T-helper 1 cell (primary cell): ENCODE measurements around the gene ALKBH5.

Source experiments
- DNase-seq, 5 donors: peaks; one replicate each; pipeline ENCODE4 v3.0.0-alpha.2; 2012 to 2020

Gene ALKBH5

DNA sequence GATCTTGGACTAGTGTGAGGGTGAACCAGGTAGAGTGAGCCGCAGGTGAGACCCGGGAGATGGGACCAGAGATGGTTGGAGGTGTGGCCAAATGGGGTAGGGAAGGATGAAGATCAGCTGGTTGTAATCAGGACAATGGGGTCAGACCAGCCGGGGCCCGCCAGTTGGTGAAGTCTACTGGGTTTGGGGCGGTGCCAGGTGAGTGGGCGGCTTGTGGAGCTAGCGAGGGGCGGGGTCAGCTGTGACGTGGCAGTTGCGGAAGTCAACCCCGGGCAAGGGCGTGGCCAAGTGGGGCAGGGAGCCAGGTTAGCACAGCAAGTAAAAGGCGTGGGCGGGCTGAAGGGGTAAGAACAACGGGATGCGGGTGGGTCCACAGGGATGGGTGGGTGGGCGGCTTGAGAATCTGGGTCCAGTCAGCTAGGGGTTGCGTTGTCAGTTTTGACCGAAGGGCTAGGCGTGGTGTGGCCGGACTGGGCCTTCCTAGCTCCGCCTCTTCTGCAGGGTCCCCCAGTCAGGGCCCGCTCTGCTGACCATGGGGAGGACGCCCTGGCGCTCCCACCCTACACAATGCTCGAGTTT lies 25.5 kb upstream of the ALKBH5 start:
- DNase-seq: peak; percentile 88 to 94 (median 89)

DNA sequence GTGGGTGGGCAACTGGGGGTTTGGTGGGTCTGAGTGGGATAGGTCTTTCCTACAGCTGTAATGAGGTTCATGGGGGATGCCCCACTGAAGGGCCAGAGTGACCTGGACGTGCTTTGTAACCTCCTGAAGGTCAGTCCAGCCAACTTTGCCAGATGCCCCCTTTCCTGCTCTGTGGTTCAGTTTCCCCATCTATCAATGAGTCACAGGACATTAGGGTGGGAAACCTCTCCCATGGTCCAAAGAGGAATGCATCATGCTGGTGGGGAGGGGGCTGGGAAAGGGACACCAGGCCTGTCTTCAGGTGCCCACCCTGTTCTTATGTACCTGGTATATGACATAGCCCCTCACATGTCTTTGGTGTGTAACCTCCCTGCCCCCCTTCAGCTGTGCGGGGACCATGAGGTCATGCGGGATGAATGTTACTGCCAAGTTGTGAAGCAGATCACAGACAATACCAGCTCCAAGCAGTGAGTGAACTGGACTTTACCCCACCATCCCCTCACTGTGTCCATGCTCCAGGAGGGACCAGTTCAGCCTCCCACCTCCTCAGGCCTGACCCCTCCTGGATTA lies 24.0 kb upstream of the ALKBH5 start:
- DNase-seq: no peak

DNA sequence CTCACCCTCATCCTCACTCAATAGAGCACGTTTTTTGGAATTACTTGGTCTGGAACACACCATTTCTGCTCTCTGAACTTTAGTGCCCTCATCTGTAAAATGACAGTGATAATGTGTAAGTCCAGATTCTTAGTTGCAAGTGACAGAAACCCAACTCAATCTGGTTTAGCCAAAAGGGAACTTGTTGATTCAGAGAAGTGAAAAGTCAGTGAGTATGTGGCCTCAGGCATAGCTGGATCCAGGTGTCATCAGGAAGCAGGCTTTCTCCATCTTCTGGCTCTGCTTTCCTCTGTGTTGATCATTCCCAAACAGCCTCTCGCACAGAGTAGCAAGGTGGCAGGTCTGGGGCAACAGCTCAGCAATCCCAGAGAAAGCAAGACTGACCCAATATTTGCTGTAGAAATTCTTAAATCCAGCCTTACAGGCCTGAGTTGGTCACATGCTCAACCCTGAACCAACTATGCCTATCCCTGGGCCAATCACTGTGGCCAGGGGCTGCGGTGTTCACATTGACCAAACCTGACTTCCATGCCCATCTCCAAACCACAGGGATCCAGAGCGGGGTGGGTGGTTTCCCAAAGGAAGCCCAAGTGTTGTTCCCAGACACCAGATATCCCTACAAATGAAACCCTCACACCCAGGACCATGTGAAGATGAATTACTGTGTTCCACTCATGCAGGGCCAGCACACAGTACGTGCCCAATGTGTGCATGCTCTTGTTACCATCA lies 23.3 kb upstream of the ALKBH5 start:
- no peak for DNase-seq

DNA sequence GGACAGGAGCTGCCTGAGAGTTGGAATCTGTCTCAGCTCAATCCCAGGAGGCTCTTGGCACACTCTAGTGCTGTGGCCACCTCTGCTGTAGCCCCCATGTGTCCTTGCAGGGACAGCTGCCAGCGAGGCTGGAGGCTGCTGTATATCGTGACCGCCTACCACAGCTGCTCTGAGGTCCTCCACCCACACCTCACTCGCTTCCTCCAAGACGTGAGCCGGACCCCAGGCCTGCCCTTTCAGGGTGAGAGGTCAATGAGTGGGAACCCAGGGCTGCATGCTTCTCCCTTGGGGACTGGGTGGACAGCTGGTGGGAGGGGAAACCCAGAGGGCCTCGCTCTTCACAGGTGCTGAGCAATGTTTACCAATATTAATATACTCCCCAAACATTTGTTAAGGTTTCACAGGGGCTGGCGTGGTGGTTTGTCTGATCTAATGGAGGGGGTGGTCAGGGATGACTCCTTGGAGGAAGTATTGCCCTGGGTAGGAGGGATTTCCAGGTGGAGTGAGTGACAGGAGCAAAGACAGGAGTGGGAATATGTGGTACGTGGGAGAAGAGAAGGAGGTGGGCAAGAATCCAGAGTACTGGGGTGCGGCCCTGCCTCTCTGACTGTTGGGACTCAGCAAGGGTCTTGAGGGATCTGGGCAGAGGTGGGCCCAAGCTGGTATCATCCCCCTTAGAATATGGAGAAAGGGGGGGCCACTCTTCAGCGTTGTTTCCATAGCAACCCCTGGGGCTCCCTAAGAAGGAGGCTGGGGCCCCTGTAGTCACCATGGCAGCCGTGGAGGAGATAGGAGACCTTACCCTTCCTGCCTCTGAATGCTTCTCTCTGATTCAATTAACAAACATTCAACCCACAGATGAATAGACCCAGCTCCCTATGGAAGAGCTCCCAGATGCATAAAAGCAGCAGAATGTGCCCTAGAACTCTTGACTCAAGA lies 22.2 kb upstream of the ALKBH5 start:
- no peak for DNase-seq

DNA sequence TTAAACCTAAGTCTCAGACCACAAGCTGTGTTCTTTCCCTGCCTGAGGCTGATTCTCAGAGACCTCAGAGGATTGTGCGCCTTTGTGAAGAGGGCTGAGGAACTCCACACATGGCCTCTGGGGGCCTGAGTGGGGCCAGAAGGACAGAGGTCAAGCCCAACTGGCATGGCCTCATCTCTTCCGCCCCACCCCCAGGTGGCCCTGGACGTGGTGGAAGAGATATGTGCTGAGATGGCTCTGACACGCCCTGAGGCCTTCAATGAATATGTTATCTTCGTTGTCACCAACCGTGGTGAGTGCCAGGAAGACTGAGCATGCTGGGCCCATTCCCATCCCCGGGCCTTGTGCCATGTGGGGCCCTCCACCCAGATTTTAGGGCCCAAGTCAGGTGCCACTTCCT lies 20.1 kb upstream of the ALKBH5 start:
- DNase-seq: no peak

DNA sequence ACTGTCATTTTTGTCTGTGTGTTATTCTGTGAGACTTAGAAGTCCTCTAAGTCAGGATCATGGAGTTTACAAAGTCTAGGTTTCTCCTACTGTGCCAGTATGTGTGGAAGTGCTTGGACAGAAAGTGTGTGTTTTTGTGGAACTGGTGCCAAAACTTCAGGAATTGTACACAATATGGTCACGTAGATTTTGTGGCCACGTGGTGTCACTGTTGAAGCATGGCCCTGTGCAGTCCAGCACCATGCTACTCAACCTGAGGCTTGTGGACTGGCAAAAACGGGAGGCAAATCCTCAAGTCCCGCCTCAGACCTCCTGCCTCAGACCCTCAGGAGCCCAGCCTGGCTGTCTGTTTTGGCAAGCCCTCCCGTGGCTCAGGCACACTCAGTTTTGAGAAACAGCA lies 16.7 kb upstream of the ALKBH5 start:
- no peak for DNase-seq

DNA sequence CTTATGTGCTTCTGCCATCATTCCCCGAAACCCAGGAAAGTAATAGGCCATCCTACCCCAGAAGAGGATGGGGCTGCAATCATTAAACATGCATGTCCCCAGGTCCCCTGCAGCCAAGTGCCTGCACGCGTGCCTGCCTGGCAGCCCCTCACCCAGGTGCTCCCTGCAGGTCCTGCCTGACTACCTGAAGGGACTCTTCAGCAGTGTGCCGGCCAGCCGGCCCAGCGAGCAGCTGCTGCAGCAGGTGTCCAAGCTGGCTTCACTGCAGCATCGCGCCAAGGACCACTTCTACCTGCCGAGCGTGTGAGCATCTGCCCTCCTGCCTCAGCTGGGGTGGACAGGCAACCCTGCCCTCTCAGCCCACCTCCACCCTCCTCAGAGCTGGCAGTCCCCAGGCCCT lies 16.2 kb upstream of the ALKBH5 start:
- no peak for DNase-seq

DNA sequence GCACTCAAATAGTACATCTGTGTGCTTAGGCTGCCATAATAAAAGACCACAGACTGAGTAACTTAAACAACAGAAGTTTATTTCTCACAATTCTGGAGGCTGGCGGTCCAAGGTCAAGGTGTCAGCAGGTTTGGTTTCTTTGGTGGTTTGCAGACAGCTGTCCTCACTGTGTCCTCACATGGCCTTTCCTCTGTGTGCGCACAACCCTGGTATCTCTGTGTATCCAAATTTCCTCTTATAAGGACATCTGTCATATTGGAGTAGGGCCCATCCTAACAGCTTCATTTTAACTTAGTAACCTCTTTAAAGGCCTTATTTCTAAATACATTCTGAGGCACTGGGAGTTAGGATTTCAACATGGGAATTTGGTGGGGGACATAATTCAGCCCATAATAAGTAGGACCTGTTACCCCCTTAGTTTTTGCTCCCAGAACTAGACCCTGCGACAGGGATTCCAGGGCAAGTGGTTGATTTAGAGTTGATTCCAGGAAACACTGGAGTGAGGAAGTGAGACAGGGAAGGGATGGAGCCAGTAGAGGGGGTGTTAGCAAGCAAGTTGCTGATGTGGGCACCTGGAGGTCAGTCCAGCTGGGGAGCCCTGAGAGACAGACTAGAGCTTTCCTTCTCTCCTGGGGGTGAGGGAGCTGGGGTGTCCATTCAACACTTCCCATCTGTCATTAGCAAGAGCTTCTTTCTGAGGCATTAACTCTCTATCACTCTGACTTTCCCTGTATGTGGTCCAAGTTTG lies 10.9 kb upstream of the ALKBH5 start:
- DNase-seq: no peak

DNA sequence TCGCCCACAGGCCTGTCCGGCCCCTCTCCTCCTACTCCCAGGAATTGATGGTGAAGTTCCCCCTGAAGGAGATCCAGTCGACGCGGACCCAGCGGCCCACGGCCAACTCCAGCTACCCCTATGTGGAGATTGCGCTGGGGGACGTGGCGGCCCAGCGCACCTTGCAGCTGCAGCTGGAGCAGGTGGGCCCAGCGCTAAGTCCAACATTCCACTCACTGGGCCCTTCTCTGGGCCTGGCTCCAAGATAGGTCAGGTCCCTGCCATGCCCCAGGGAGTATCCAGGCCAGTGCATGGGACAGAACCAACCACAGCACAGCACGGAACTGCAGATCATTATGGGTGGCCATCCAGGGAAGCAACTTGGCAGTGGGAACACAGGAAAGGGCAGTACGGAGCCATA lies 9.9 kb upstream of the ALKBH5 start:
- no peak for DNase-seq

DNA sequence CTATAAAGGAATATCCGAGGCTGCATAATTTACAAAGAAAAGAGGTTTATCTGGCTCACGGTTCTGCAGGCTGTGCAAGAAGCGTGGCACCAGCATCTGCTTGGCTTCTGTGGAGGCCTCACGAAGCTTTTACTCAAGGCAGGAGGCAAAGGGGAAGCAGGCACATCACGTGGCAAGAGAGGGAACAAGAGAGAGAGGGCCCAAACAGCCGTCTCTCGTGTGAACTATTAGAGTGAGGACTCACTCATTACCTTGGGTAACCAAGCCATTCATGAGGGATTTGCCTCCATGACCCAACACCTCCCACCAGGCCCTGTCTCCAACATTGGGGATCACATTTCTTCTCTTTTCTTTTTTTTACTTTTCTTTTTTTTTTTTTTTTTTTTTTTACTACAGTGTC lies 7.5 kb upstream of the ALKBH5 start:
- no peak for DNase-seq

DNA sequence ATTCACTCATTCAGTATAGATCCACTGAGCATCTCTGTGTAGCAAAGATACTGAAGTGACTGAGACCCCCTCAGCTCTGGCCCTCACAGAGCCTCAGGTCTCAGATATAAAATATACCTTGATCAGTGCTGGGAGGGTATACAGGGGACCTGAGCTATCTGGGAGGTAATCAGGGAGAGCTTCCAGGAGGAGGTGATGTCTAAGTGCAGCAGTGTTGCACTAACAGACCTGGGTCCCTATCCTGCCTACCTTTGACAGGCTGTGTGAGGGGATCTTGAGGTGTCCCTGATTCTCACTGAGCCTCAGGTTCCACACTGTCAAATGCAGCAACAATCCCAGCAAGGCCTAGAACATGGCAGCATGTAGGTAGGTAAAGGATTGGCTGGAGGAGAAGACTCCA lies 6.5 kb upstream of the ALKBH5 start:
- no peak for DNase-seq

DNA sequence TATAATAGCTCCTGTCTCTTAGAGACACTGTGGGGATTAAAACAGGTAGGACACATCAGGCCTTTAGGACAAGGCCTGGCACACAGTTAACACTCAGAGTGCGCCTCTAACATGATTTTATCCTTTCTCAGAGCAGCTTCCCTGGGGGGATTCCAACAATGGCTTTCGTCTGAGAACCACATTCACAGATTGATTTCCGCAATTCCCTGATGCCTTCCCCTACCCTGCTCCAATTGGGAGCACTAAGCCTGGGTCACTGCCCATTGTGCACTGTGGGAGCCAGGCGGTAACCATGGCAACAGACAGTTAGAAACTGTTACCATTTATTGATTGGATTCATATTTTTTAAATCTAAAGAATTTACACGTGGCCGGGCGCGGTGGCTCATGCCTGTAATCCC lies 5.9 kb upstream of the ALKBH5 start:
- DNase-seq: no peak

DNA sequence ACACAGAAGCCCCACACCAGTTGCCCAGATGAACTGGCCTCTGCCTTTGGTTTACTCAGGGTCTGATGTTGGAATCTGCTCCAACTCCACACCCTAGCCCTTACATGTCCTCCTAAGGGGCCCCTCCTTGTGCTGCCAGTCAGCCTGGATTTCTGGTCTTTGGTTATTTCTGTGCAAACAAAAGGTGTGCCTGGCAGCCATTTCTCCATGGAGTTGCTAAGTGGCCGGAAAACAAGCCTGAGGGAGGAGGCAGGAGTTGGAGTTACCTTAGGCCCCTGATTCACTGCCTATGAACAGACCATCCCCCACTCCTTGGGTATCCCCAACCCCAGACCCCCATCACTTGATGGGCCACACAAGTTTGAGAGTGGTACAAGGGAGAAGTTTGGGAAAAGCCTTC lies 4.4 kb upstream of the ALKBH5 start:
- DNase-seq: no peak

DNA sequence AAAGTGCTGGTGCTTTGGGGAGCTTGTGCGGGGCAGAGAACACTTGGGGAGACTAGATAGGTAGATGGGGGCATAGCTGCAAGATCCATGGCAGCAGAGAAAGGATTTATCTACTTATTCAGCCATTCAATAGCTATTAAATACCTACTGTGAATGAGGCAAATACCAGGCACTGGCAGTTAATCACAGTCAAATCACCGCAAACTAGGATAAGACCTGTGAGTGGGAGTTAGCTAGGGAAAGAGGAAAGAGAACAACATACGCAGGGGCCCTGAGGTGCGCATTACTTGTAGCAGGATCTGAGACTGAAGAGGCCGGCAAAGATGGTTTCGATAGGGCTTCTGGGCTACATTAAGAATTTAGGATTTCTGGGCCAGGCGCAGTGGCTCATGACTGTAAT lies 3.8 kb upstream of the ALKBH5 start:
- DNase-seq: no peak

DNA sequence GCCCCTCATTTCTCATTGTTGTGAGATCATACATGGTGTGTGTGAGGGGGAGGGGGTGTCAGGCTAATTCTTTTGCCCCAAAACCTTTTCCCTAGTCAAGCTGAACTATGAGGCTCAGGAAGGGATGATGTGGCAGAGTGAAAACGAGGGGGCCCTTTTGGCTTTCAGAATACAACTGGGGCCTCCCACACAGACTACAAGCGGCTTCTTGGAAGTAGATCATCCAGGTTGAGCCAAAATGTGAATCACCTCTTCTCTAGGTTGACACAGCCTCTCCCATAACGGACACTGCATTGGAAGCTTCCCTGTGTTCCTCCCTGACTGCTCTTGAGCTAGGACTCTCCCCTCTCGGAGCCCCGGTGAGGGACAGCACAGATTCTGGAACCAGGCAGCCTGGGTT lies 2.3 kb upstream of the ALKBH5 start:
- peak in 1 of 5 donors; percentile 21 for DNase-seq

DNA sequence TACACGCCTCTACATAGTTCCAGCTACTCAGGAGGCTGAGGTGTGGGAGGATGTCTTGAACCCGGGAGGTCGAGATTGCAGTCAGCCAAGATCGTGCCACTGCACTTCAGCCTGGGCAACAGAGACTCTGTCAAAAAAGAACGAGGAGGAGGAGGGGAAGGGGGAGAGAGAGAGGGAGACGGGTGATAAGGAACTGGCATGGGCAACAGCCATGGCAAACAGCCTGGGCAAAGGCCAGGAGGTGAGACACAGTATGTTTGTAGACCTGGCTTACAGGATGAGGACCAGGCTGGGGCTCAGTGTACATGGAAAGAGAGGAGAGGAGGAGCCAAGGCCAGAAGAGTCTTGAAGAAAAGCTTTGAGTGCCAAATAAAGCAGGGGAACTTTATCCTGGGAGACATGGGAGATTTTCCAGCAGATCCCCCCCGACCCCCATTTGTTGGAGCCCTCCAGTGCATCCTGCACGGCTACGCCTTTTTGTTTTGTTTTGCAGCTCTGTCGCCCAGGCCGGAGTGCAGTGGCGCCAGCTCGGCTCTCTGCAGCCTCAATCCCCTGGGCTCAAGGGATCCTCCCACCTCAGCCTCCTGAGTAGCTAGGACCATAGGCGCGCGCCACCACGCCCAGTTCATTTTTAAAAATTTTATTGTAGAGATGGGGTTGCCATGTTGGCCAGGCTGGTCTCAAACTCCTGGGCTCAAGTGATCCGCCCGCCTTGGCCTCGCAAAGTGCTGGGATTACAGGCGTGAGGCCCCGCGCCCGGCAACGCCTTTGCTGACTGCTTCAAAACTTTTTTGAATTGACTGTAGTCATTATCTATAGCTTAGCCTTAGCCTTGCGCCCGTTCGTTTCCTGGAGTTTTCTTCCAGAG lies 1.3 kb upstream of the ALKBH5 start:
- DNase-seq: no peak

DNA sequence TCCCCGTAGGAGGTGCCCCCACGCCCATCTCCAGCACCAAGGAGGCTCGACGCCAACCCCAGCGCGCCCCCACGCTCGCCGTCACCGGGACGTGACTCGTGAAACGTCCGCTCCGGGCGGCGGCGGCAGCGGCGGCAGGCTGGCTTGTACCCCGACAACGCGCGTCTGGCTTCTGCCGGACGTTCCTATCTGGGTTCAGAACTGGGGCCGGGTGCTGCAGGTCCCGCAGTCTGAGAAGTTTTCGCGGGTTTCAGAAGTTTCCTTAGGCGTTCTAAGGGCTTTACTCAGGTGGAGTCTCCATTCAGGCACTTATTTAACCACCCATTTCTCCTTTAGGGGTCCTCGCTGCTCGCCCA lies 672 bp upstream of the ALKBH5 start:
- DNase-seq: peak in 4 of 5 donors; percentile 65 to 74 (median 70)

DNA sequence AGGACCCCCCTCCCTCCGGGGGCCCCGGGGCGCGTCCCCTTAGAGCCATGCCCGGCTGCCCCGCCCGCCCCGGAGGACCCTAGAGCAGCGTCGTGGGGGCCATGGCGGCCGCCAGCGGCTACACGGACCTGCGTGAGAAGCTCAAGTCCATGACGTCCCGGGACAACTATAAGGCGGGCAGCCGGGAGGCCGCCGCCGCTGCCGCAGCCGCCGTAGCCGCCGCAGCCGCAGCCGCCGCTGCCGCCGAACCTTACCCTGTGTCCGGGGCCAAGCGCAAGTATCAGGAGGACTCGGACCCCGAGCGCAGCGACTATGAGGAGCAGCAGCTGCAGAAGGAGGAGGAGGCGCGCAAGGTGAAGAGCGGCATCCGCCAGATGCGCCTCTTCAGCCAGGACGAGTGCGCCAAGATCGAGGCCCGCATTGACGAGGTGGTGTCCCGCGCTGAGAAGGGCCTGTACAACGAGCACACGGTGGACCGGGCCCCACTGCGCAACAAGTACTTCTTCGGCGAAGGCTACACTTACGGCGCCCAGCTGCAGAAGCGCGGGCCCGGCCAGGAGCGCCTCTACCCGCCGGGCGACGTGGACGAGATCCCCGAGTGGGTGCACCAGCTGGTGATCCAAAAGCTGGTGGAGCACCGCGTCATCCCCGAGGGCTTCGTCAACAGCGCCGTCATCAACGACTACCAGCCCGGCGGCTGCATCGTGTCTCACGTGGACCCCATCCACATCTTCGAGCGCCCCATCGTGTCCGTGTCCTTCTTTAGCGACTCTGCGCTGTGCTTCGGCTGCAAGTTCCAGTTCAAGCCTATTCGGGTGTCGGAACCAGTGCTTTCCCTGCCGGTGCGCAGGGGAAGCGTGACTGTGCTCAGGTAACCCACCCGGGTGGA lies 759 bp downstream of the ALKBH5 start:
- DNase-seq: peak; percentile 54 to 78 (median 73)

DNA sequence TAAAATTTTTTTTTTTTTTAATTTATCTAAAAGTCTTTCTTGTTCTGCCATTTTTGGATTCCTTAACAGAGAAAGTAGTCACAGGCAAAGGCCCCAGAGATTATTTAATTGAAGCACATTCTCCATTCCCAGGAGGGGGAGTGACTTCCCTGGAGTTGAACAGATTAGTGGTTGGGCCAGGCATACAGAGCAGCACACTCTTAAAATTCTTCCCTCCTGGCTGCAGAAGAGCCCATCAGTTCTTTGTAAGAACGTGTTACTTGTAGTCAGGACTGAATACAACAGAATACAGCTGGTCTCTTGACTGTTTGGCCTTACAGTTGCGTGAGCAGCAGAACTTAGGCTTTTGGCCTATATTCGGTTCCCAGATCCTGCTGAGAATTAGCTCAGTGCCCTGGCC lies 1.8 kb downstream of the ALKBH5 start:
- DNase-seq: no peak

DNA sequence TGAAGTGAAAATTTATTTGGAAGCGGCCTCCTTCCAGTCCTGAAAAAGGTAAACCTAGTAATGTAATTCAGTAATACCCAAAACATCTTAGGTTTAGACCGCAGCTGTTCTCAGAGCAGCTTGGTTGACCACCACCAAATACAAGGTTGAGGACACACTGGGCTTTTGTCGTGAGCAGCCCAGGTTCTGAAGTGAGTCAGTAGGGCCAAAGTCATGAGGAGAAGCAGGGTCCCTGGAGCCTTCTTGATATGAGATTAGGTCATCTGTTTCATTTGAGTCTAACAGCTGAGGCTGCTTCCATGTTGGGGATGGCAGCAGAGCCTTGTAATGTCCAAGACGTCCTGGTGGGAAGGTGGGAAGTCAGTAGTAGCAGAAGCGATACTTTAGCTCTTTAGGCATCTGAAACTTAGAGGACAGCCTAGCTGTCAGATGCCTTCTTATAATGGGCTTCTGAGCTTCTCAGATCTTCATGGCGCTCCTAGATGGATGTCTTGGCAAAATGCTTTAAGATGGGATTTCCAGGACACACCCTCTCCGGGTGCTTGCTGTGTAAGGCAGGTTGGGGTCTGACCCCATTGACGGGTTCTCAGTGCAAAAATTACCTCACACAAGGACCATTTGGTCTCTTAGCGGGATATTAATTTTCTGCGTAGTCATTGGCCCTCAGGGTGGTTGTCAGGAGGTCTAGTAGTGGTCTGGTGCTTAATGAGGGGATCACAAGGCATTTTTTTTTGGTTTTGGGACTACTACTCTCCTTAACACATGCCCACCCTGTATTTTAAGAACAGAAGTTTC lies 2.4 kb downstream of the ALKBH5 start:
- no peak for DNase-seq
